HG02884 (cell line): ENCODE data around the gene TIGD4.

Experiments
- ATAC-seq: cut with Tn5 transposase; IDR thresholded peaks from one replicate; pipeline ENCODE4 v1.9.1; 2021; ENCODE audit warnings: mild to moderate bottlenecking, moderate library complexity; ENCODE audit not compliant: unreplicated experiment

TIGD4 gene

DNA sequence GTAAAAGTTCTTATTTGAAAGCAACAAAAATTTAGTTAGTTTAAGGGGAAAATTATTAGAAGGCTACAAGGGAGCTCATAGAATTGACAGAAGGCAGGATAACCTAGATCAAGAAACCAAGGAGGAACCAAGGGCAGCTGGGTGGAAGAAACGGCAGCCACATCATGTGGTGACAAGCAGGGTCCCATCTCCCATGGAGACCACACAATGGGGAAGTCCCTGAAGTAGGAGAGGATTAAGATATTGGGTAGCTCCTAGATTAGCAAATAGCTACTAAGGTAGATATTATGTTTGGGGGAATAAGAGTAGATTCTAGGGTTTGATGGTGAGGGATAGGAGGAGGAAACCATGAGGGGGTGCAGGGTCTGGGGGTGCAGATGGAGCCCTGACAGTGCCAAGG lies 51.7 kb downstream of the TIGD4 start:
- ATAC-seq: no peak

DNA sequence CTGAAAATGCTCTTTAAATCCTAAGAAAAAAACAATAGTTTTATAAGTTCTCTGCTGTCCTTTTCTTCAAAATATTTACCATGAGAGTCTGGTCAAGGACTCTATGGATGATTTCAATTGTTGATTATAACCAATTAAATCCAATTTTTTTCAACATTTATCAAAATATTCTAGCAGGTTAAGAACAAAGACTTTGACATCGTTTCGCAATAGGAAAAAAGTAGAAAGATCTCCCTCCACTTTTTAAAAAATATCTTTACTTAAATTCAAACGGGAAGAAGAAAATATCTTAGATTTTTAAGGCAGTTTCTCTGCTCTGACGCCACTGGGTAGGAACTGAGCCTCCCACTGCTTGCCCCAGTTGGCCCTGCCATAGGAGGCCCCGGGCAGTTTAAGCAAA lies 55.0 kb downstream of the TIGD4 start:
- no peak for ATAC-seq

DNA sequence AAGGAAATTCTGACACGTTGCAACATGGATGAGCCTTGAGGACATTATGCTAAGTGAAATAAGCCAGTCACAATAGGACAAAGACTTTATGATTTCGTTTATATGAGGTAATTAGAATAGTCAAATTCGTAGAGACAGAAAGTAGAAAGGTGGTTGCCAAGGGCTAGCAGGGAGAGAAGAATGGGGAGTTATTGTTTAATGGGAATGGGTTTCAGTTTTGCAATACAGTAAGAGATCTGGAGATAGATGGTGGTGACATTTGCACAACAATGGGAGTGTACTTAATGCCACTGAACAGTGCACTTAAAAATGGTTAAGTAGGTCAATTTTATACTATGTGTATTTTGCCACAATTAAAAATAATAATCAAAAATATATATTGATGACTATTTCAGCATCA lies 56.3 kb downstream of the TIGD4 start:
- no peak for ATAC-seq

DNA sequence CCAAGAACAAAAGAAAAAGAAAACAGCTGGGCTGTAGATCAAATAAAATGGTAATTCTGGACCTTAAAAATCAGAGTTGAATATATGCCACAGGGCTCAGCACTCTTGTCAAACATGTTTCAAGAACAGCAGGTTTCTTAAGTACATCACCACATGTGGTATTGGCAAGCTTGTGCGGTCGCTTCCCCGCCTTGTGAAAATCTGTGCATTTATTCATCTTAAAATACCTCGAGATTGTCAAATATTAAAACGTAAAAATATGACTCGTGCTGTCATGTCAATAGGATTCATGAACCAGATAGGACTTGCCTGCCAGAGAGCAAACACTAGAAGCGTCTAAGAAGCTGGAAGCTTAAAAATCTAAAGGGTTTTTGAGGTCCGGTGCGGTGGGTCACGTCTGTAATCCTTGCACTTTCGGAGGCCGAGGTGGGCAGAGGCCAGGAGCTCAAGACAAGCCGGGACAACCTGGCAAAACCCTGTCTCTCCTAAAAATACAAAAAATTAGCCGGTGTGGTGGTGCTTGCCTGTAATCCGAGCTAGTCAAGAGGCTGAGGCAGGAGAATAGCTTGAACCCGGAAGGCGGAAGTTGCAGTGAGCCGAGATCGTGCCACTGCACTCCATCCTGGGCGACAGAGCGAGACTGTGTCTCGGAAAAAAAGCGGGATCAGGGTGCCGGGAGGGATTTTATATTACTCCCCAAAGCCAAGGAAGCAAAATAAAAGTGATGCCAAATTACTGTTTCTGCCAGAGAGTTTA lies 59.6 kb downstream of the TIGD4 start:
- ATAC-seq: no peak
